ELF-1 (cell line): ENCODE data around the gene CHMP1A.
"Not testable (repeated sequence)": the region's sequence is repeated elsewhere in the genome, so short reads cannot be mapped to it uniquely, and the experiment has no call there.

Experiments
- DNase-seq: peaks from one replicate; pipeline ENCODE4 v3.0.0-alpha.2; 2016; ENCODE audit warnings: low read depth, low spot score

CHMP1A gene

GRCh38 chr16:89657442-89658220 lies at the start of gene CHMP1A, which contains the start of gene SPATA33:
Gene CHMP1A (minus strand): TSS chr16:89657708. CDS start chr16:89657588, 120 bp downstream.
Gene SPATA33 (plus strand): TSS chr16:89657836. CDS start chr16:89657912, 76 bp downstream.
- peak; percentile 96 for DNase-seq

DNA sequence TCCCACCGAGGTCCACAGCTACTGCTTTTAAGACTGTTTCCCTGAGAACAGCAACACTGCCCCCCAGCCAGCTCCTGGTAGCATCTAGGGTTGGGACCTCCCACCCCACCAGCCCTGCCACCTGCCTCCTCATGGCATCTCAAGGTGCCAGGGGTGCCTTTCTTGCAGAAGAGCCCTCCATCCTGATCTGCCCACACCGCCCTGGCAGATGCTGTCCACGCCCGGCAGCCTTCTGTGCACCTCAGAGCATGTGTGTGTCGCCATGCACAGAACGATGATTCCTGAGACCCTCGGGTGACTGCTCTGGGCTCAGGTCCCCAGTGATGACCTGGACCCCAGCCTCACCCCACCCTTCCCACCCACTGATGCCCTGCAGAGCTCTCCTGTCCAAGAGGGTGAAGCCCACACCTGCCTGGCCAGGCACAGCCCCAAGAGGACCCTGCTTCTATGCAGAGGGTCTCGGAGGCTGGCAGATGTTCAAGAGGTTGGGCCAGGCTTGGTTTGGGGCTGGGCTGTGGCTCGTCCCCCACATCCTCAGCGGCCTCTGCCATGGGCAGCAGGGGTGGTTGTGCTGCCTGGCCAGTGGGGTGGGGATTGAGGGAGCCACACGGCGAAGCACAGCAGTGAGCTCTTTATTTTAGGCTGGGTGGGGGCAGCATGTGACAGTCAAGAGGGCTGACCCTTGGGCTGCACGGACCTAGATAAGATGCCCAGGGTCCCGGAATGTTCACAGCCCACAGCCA lies 49.2 kb upstream of the CHMP1A start:
- no peak for DNase-seq

- DNase-seq = no peak
Observed at GRCh38 chr16:89705006-89705405, 47.5 kb upstream of the CHMP1A start.

DNA sequence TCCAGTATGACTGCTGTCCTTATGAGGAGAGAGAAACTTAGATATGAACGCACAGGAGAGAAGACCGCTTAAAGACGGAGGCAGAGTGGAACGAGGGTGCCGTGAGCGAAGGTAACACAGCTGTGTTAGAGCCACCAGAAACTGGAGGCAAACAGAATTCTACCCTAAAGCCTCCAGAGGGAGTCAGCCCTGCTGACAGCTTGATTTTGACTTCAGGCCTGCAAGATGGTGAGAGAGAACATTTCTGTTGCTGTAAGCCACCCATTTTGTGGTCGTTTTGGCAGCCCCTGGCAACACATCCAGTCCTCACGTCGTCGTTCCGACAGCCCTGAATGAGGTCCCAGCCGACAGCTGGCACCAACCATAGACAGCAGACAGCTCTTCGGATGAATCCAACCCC lies 46.8 kb upstream of the CHMP1A start:
- DNase-seq = no peak

DNA sequence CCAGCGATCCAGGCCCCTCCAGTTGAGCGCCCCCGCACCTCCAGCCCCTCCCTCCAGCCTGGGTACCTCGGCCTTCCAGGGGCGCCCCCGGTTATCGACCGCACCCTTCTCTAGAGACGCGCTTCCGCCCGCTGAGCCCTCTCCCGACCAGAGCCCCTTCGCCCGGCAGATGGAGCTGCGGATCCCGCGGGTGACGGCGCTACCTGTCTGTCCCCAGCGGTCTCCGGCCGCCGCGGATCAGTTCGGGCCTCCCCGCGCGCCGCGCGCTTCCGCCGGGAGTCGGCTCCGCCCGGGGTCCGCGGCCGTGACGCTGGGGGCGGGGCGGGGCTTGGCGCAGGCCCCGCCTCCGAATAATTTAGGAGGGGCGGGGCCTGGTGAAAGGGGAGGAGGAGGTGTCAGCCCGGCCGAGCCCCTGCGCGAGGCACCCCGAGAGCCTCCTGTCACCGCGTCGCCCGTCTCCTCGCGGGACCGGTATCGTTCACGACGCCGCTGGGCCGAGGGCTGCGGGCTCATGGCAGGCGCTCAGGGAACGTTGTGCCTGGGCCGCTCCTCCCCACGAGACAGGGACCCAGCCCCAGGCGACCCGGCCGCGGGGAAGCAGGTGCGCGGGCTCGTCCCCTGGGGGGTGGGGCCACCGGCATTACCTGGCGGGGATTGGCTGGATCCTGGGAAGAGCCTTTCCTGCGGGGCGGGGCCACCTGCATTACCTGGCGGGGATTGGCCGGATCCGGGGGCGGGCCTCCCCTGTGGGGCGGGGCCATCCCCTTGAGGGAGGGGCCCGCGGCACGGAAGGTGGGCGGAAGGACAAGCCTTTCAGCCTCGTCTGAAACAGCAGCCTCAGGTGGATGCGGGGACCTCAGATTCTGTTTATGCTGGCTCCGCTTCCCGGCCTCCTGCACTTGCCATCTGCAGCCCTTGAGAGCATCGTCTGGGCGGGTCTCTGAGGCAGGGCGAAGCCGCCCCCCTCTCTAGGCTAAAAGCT lies 44.2 kb upstream of the CHMP1A start, which contains the start of gene SPATA2L:
Gene SPATA2L, minus strand, starts transcription at position 281 of the 982 bp plus-strand sequence. CDS start 473 bp downstream, outside the sequence.
- peak; percentile 96 for DNase-seq

DNA sequence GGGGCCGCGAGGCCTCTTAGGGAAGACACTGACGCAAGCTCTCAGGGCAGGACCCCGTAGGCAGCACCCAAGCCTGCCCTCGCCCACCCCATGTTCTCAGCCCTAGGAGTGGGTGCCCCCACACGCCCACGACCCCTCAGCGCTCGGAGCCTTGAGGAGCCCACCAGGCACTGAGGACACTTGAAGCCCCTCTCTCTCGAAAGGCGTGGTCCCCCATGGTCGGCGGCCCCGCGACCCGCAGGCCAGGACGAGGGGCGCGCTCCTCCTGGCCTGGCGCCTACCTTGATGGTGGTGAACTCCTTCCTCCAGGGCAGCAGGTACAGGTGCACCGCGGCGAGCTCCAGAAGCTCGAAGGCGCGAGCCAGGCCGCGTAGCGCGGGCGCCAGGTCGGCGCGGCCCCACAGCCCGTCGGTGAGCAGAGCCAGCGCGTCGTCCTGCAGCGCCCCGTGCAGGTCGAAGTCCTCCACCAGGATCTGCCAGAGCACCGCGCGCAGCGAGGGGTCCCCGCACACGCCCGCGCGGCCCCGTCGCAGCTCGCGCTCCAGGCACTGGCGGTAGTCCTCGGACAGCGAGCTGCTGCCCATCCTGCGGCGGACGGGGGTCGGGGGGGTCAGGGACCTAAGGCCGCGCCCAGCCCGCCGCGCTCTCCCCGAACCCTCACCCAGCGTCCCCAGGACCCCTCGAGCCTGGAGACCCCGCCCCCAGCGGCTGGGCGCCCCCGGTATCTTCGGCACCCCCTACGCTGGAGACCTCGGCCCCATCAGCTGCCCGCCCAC lies 43.3 kb upstream of the CHMP1A start:
- peak; percentile 71 for DNase-seq

DNA sequence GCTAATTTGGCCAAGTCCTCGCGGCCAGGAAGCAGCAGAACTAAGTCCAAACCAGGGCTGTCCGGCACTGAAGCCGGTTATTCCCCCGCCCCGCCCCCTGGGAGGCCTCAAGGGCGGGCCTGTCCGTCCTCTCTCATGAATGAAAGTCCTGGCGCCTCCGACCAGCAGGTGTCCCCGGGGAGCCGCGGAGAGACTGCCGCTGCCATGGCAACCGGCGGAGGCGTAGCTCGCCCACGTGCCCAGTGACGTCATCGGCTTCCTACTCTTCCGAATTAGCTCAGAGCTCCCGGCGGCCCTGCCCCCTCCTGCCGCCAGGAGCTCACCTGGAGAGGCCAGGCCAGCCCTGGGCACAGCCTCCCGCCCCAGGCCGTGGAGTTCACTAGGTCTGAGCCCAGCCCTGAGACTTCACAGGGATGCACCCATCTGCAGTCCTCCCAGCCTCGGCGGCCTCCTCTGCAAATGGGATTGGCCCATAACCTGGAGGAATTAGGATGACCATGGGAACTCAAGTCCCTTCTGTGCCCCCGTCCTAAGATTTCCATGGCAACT lies 42.7 kb upstream of the CHMP1A start:
- peak; percentile 100 for DNase-seq

- not testable (repeated sequence) for DNase-seq
Observed at GRCh38 chr16:89699629-89700099, 42.2 kb upstream of the CHMP1A start.

DNA sequence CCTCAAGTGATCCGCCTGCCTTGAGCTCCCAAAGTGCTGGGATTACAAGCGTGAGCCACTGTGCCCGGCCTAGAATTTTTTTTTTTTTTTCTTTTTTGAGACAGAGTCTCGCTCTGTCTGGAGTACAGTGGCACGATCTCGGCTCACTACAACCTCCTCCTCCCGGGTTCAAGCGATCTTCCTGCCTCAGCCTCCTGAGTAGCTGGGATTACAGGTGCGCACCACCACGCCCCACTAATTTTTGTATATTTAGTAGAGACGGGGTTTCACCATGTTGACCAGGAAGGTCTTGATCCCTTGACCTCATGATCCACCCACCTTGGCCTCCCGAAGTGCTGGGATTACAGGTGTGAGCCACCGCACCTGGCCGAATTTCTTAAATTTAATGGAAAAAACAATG lies 41.2 kb upstream of the CHMP1A start:
- not testable (repeated sequence) for DNase-seq

GRCh38 chr16:89697616-89698331 lies 40.3 kb upstream of the CHMP1A start:
- no peak for DNase-seq

DNA sequence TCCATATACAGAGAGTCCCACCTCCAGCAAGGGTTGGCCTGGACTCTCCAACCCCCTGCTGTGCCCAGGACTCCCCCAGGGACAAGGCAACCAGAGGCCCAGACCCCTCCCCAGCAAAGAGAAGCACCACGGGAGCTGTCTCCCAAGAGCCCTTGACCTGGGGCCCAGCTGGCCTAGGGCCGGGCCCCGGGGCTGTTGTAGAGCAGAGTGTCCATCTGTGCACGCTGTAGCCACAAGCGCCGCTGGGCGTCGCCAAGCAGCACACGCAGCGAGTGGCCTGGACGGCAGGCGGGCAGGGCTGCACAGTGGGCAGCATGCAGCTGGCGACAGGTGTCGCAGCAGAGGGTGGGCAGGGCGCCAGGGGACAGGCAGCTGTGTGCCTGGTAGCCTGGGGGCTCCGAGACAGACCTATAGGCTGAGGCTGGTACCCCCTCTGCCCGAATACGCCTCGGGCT lies 39.7 kb upstream of the CHMP1A start:
- DNase-seq = no peak

DNA sequence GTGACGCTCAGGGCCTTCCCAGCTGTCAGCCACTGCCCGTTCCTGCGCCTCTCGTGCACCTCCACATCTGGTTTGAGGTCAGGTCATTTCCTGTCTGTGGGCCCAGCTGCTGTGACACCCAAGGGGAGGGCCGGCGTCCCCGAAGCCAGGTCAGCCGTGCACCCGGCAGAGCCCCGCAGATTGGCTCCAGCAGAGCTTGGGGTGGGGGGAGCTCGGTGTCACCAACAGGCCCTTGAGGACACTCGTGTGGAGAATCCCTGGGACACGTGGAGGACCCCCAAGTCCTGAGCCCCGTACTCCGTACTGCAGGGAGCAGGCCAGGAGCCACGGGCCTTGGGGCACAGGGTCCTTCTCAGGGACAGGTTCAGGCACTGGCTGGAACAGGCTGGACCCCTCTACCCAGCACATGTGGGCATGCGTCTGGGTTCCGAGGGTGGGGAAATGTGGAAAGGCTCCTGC lies 39.2 kb upstream of the CHMP1A start:
- no peak for DNase-seq

GRCh38 chr16:89695875-89696669 lies 38.6 kb upstream of the CHMP1A start:
- DNase-seq = no peak

DNA sequence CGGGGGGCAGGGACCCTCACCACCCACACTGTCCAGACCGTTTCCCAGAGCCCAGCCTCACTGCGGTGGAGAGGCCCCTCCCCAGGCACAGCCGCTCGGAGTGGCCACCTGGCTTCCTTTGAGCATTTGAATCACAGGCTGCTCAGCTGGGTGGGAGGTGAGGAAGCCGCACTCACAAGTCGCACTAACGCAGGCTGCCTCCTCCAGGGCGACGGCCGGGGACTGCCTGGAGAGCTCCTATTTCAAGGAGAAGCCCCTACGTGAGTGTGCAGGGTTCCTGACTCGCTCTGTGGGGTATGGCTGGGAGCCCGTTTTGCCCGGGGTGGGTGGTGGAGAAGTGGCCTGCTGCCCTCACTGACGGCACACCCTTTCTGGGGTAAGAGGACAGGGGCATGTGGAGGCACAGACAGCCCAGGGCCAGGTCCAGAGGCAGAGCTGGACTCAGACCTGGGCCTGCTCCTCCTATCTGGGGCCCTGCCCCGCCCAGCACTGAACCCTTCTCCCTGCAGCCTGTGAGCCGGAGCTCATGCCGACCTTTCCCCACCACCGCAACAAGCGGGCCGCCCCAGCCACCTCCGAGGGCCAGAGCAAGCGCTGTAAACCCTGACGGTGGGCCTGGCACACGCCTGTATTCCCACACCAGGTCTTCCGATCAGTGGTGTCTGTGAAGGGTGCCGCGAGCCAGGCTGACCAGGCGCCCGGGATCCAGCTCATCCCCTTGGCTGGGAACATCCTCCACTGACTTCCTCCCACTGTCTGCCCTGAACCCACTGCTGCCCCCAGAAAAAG lies 37.8 kb upstream of the CHMP1A start:
- DNase-seq = no peak

DNA sequence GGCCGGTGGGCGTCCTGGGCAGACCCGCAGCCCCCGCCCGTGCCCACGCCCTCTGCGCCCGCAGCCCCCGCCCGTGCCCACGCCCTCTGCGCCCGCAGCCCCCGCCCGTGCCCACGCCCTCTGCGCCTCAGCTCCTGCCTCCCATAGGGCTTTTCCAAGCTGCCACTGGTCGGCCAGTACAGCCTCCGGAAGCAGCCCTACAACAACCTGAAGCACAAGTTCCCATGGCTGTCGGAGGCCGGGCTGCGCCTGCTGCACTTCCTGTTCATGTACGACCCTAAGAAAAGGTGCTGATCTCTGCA lies 37.2 kb upstream of the CHMP1A start:
- not testable (repeated sequence) for DNase-seq

DNA sequence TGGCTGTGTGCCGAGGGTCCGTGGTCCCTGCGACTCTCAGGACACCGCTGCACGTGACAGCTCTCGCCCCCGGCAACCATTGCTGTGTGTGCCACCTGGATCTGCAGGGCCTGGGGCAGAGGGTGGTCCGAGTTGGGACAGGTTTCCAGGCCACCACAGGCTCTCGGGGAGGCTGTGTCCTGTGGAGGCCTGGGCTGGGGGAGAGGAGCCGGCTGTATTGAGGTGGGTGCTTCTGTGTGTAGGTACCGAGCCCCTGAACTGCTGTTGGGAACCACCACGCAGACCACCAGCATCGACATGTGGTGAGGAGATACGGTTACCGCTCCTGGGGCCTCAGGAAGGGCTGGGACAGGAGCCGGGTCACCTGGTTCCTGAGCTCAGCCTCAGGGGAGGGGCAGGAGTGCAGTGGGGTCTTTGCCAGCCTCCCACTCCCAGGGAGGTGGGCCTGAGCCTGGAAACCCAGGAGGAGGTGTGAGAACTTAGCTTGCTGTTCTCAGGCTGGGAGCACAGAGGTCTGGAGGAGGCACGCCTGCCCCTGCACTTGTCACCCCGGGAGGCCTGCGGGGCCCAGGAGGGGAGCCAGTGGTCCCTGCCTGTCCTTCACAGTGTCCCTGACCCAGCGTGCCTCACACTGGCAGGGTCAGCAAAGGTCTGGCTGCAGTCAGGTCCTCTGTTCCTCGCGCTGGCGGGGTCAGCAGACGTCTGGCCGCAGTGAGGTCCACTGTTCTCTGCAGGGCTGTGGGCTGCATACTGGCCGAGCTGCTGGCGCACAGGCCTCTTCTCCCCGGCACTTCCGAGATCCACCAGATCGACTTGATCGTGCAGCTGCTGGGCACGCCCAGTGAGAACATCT lies 36.6 kb upstream of the CHMP1A start:
- DNase-seq = no peak

GRCh38 chr16:89693289-89693731 lies 35.8 kb upstream of the CHMP1A start:
- no peak for DNase-seq
